ENCODE measurements around the gene PRIMA1.

Gene PRIMA1

GRCh38 chr14:93745603-93746273 lies 42.5 kb downstream of the PRIMA1 start:
- TF ChIP-seq, protein P1, sequence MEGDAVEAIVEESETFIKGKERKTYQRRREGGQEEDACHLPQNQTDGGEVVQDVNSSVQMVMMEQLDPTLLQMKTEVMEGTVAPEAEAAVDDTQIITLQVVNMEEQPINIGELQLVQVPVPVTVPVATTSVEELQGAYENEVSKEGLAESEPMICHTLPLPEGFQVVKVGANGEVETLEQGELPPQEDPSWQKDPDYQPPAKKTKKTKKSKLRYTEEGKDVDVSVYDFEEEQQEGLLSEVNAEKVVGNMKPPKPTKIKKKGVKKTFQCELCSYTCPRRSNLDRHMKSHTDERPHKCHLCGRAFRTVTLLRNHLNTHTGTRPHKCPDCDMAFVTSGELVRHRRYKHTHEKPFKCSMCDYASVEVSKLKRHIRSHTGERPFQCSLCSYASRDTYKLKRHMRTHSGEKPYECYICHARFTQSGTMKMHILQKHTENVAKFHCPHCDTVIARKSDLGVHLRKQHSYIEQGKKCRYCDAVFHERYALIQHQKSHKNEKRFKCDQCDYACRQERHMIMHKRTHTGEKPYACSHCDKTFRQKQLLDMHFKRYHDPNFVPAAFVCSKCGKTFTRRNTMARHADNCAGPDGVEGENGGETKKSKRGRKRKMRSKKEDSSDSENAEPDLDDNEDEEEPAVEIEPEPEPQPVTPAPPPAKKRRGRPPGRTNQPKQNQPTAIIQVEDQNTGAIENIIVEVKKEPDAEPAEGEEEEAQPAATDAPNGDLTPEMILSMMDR (IDR thresholded peaks at IDR 0.05; ENCODE audit: low read depth, low read length, missing control alignments): no peak
- in situ Hi-C loops (cut with HindIII; ENCODE audit: low pct_ligation_motif_present, low sequenced_read_pairs): no loop called here
- Histone ChIP-seq H3K4me3 (ENCODE audit: low read depth, low read length) (no peak overlapping the region), H3K27me3 (replicated peaks) (no peaks in the 10 kb centered on the region), H3K36me3 (replicated peaks) (no peaks in the 10 kb centered on the region), H3K27ac (no peak overlapping the region)
- DNase-seq: no peak

DNA sequence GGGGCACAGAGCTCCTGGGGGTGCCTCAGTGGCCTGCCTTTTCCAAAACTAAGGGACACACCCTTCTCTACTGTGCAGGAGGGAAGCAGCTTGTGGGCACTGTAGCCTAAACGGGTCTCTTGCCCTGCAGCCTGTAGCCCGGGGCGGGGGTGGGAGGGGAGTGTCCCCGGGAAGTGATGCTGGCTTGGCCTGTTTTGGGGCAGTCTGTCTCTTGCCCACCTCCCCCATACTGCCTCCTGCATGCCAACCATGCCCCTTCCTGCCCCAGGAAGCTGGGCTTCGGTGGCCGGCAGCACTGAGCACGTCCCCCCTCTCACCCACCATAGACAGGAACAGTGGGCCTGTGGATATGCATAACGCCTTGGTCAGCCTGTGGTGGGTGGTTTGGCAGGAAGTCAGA lies 43.4 kb downstream of the PRIMA1 start:
- Histone ChIP-seq H3K36me3 (replicated peaks) (no peaks in the 10 kb centered on the region), H3K27me3 (replicated peaks) (no peaks in the 10 kb centered on the region), H3K27ac (no peak overlapping the region), H3K4me3 (ENCODE audit: low read depth, low read length) (no peak overlapping the region)
- TF ChIP-seq, protein P1 (IDR thresholded peaks at IDR 0.05; ENCODE audit: low read depth, low read length, missing control alignments): no peak
- DNase-seq: no peak
- in situ Hi-C loops (cut with HindIII; ENCODE audit: low pct_ligation_motif_present, low sequenced_read_pairs): no loop called here

GRCh38 chr14:93744176-93744575 lies 44.1 kb downstream of the PRIMA1 start:
- in situ Hi-C loops (cut with HindIII; ENCODE audit: low pct_ligation_motif_present, low sequenced_read_pairs): no loop called here

GRCh38 chr14:93743270-93744060 lies 44.8 kb downstream of the PRIMA1 start:
- H3K4me3 ChIP-seq (ENCODE audit: low read depth, low read length): no peak overlapping the region
- in situ Hi-C loops (cut with HindIII; ENCODE audit: low pct_ligation_motif_present, low sequenced_read_pairs): no loop called here
- no peaks in the 10 kb centered on the region for H3K27me3 ChIP-seq (replicated peaks)
- H3K27ac ChIP-seq: no peak overlapping the region
- H3K36me3 ChIP-seq (replicated peaks): no peaks in the 10 kb centered on the region
- TF ChIP-seq, protein P1 (IDR thresholded peaks at IDR 0.05; ENCODE audit: low read depth, low read length, missing control alignments): no peak
- DNase-seq: no peak

More at GRCh38 chr14:93744176-93744575, 44.1 kb downstream of the PRIMA1 start:
- Histone ChIP-seq H3K36me3 (replicated peaks) (no peaks in the 10 kb centered on the region), H3K27ac (no peak overlapping the region), H3K4me3 (ENCODE audit: low read depth, low read length) (no peak overlapping the region), H3K27me3 (replicated peaks) (no peaks in the 10 kb centered on the region)
- no peak for DNase-seq
- TF ChIP-seq, protein P1 (IDR thresholded peaks at IDR 0.05; ENCODE audit: low read depth, low read length, missing control alignments): no peak

- Histone ChIP-seq H3K27ac (no peak overlapping the region), H3K4me3 (ENCODE audit: low read depth, low read length) (no peak overlapping the region), H3K36me3 (replicated peaks) (no peaks in the 10 kb centered on the region), H3K27me3 (replicated peaks) (no peaks in the 10 kb centered on the region)
- DNase-seq: no peak
- in situ Hi-C loops (cut with HindIII; ENCODE audit: low pct_ligation_motif_present, low sequenced_read_pairs): no loop called here
- TF ChIP-seq, protein P1 (IDR thresholded peaks at IDR 0.05; ENCODE audit: low read depth, low read length, missing control alignments): no peak
Measured at GRCh38 chr14:93742761-93743160, 45.5 kb downstream of the PRIMA1 start.
